Pons (tissue), 1 donor: ENCODE results near the gene PTPN14.
A peak's percentile ranks its signal among the peaks of the same experiment; 100 is the strongest.

Experiments used
- DNase-seq: peaks from one replicate; pipeline ENCODE4 v3.0.0-alpha.2; 2016; ENCODE audit warnings: low spot score

The PTPN14 gene

DNA sequence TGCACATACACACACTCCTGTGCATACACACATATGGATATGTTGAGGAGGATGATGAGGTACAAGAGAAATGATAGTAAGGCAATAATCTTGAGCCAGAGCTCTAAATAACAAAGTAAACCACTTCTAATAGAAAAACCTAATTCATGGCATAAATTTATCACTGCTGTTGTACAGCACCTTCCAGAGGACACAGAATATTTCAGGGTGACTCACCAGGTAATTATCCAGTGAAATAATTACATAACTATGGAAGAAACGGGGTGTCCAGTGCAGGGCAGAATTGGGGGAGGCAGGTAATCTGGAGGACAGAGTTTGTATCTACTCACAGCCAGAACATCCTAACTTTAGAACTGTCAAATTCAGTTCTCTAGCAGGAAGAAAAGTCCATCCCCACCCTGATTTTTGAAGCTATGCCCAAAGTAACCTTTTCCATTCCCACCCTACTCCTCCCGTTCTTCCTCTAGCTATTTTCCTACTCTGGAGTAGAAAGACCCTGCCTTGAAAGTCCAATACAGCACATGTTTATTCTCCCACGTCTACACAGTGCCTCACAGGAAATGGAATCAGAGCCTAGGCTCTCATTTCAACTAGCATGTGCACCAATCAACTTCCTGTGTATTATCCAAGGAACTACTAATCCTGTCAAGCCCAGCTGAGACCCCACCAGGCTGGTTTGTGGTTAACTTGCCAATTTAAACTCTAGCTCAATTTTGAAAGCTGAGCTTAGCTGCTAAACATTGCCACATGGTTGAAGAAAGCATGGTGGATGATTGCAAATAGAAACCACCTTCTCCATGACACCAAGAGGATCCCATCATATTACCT lies 96.6 kb downstream of the PTPN14 start:
- no peak for DNase-seq

DNA sequence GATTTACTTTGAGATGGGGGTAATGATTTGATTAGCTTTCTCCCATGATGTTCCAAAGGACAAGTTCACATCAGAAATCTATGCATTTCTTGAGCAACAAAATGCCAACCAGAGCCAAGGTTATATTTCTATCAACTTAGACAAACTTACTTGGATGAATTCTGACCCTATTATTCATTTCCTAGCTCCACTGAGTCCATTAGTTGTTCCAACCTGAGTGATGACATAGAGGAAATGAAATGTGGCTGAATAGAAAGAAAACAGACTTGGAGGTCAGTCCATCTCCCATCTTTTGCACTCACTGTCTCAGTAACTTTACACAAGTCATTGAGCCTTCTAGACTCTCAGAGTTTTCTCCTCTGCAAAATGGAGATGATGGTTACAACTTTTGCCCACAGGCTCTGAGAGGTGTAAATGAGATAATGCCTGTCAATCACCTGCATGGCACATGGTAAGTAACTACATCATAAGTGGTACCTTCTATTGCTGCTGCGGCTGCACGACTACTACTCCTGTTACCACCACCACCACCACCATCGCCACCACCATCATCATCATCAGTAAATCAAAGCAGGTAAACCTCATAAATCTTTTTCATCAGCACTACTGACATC lies 98.2 kb downstream of the PTPN14 start:
- DNase-seq = no peak

GRCh38 chr1:214452152-214452784 lies 99.1 kb downstream of the PTPN14 start:
- no peak for DNase-seq

GRCh38 chr1:214451596-214451995 lies 99.8 kb downstream of the PTPN14 start:
- DNase-seq = no peak

DNA sequence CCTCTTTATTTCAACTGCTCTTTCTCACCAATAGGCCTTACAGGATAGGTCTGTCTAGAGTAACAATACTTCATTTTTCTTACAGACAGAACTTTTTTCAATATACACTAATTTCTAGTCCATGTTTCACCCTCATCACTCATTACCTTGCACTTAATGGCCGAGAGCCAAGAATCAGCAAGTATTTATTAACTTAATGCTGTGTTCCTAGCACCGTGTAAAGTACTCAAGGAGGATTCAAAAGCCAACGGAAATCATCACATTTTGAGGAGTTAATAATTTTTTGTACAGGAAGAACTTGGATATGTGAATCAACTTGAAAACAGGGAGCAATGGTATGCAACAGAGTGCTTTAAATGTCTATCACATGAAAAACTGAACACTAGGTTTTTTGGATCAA lies 102.0 kb downstream of the PTPN14 start:
- DNase-seq = no peak

DNA sequence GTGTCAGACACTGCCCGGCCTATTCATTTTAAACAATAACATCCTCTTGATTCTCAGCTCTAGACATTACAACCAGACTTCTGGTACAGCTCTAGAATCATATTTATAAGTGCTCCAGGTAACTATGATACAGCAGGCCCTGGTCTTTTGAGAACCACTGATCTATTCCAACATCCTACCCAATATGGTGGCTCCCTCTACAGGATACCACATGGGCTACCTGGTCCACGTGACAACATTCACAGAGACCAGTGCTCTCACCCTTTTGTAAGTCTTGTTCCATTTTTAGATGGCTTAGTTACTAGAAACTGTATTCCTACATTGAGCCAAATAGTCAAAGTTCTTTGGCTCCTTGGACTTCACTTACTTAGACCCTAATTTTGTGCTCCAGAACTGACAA lies 102.9 kb downstream of the PTPN14 start:
- DNase-seq = no peak

DNA sequence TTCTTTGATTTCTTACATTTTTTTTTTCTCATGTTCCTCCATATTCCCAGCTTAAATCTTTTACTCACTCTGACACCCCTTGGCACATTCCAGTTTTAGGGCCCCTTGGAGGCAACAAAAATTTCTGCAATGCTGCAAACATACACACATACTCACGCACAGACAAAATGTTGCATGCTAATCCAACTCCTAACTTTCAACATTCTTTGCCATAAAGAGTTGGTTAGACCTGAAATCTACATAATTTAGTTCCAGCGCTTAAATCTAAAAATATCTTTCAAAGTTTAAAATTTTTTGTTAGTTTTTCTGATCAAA lies 103.9 kb downstream of the PTPN14 start:
- no peak for DNase-seq

- peak; percentile 75 for DNase-seq
Measured at GRCh38 chr1:214446772-214447556, 104.4 kb downstream of the PTPN14 start.

- DNase-seq = no peak
Measured at GRCh38 chr1:214445831-214446614, 105.4 kb downstream of the PTPN14 start.

DNA sequence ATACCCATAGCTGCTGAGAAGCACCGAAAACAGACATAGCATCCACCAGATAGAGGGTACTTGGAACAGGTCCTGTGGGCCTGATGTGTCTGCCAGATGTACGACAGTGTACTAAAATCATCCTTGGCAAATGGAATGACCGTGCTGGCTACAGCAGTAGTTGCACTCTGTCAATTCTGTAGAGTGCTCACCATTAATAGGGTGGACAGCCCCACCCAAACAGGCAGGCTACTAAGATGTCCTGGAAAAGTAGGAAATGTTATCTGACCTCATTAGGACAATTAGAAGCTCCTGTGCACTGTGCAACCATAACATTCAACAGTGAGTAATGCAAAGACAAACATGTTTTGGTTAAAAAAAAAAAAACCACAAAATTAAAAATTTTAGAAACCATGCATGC lies 106.2 kb downstream of the PTPN14 start:
- no peak for DNase-seq

DNA sequence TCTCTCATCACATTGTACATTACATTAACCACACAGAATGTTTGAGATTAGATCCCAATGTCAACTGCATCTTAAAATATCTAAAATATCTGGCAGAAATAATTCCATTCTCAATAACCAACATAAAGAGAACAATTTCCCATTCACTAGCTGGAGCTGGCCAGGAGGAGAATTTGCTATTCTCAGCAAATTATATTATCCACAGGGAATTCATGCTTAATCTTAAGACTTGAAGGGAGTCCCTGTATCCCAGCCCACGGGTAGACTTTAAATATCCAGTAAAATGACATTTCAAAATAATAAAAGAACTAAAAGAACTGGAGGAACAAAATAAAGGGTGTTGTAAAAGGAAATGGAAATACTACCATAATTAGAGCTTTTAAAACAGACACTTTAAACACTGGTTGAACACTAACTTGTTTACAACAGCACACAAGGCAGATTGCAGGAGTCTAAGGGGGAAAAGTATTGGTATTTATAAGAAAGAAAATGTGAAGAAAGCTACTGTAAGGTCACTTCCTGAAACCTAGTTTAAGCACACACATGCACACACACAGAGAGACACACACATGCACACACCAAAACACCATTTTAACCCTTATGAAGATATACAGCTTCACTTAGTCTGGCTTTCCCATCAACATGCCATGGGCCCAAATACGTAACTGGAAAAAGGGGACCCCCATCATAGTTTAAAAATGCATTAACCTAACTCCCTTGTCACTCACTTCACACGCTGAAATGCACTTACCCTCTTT lies 107.0 kb downstream of the PTPN14 start:
- no peak for DNase-seq

GRCh38 chr1:214441119-214441518 lies 110.3 kb downstream of the PTPN14 start:
- no peak for DNase-seq

DNA sequence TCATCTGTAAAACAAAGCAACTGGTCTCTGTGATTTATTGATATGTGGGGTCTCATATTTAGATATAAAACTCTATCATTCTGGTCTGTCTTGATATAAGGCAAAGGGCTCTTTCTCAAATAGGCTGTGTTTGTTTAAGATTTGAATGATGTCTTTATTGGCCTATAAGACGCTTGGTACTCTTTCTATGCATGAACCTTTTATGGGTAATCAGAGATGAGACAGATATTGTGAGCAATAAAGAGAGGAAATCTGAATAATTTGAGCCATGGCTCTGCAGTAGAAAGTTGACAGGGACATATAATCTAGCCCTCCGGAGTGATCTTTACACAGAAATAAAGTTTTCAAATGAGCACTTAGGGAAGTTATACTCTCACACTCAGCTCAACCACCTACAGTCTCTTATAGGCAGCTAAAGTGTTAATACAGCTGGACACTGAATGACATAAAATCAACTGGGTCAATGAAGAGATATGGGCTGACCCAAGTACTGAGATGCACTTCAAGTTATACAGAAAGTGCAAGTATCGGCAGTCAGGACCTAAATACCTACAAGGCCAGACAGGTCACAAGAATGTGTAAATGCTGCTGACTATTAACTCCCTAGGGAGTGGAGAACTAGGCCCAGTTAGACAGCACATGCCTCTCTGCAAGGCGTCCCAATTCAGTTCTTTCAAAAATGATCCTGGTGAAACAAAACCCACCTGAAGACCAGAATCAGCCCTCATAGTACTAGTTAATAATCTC lies 111.0 kb downstream of the PTPN14 start:
- DNase-seq = no peak

DNA sequence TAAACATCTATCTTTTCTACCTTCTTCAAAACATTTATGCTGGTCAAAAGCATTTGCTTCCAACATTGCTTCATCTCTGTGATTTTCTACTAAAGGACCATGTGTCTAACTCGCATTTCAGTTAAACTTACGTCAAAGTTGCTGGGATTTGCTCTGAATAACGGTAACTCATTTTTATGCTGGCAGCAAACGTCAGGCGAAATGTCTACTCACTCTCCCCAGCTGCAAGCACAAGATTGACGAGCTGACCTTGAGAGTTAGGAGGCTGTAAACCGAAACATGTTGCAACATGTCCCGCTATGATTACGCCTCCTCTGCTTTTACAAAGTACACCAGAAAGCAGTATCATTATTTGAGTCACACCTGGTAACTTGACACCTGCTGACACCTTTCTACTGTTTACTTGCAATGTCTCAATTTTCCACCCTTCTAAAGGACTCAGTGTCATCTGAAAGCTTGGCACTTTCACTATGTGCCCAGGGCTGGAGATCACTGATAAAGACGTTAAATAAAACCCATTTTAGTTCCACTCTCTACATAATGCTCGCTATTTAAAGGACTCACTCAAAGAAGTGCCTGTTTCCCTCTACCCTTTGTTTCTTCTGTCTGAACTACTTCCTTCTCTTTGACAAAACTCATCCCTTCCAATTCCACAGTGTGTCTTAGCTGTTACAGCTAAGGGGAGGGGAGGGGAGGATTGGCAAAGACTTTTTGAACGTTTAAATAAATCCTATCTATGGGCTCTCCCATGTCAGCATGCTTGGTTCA lies 111.9 kb downstream of the PTPN14 start:
- peak; percentile 65 for DNase-seq

DNA sequence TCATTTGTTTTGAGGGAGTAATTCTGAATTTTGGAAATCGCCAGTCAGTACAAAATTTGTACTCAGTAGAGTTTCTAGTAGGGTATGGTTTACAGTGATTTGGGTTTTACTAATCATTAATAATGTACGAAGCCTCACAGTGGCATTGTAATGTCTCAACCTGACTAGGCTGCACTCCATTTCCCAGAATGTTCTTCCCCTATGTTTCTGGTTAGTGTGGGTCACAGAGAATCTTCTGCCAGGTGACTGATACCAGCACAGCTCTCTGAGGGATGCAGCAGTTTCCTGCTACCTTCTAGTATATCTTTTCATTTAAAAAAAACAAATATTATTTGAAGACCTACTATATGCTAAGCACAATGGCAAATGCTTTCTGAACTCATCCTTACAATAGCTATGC lies 112.9 kb downstream of the PTPN14 start:
- no peak for DNase-seq

DNA sequence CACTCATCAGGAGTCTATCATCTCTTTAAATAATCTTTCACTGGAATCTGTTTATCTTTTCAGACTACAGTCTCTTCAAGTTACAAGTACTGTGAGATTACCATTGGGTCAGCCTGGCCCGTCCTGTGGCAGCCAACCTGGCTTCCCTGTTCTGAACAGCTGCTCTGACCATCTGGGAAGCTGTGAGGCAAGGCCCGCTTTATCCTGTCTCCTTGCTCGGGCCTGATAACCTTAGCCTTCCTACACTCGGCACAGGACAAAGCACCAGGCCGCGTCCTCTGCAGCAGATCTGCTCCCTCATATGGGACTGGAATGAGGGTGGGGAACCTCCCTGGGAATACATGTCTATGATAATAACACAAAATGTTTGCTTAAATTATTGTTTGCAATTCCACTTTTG lies 113.3 kb downstream of the PTPN14 start:
- DNase-seq = no peak

GRCh38 chr1:214435867-214436266 lies 115.5 kb downstream of the PTPN14 start:
- no peak for DNase-seq

- DNase-seq = no peak
Measured at GRCh38 chr1:214432245-214432644, 119.2 kb downstream of the PTPN14 start.

GRCh38 chr1:214429951-214430770 lies 121.2 kb downstream of the PTPN14 start:
- no peak for DNase-seq
